Hematopoietic multipotent progenitor cell treated with erythropoietin and hydrocortisone succinate and interleukin-3 and kit ligand, for 4 days (in vitro differentiated cells): ENCODE data around the gene GRM4.
"Not testable (repeated sequence)": the region's sequence is repeated elsewhere in the genome, so short reads cannot be mapped to it uniquely, and the experiment has no call there.

Experiments used
- DNase-seq: peaks from one replicate; pipeline ENCODE4 v3.0.0-alpha.2; 2015

Gene GRM4

DNA sequence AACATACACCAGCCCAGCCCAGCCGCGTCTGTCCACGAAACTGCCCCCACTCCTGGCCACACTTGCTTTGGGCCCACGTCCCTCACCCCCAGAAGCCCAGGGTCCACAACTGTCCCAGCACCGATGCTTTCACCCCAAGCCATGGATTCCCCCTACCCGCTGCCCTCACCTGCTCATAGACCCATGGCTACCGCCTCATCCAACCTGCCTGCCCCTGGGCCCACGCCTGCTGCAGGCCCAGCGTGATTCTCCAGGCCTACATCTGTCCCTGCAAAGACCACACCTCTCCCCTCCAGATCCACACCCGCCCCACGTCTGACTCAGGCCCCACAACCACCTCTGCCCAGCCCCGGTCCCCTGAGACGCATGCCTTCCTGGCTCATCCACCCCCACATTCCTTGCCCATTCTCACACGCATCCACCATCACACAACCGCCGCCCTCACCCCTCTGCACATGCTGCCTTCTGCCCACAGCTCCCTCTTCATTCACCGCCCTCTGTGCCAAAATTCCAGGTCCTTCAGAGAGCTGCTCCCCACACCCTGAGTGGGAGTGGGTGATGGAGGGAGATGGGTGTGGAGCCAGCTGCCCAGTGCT, 86.7 kb downstream of the GRM4 start:
- no peak for DNase-seq

GRCh38 chr6:34057790-34058189, 88.1 kb downstream of the GRM4 start:
- no peak for DNase-seq

GRCh38 chr6:34057191-34057590, 88.7 kb downstream of the GRM4 start:
- DNase-seq, result no peak

DNA sequence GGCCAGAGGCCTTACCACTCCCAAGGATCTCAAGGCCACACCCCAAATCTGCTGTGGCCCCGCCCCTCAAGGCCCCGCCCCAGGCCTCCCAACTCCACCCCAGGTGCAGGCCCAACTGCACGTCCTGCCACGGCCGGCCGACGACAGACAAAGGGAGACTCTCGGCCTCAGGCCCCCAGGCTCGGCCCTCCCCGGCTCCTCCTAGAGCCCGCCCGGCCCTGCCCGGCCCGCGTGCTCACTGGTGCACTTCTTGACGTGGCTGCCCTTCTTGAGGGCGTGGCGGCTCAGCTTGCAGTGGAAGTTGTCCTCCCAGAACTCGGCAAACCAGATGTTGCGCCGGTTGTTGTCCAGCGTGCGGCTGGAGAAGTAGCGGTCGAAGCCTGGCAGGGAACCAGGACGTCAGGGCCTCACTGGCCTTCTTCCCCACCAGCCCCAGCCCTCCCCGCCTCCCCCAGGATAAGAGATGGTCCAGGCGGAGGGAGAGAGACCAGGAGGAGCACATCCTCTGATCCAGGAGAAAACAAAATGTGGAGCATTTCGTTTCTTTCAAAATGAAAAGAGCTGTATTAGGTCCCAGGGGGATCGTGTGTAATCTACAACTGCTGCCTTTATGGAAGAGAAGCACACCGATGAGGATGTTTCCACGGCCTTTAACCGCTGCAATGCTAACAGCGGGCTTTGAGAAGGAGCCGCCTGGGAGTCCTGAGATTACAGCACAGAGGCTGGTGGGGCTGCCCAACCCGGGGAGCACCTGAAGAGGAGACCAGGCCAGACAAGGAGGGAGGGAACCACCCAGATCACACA, 89.4 kb downstream of the GRM4 start:
- DNase-seq, result no peak

GRCh38 chr6:34055223-34055933, 90.5 kb downstream of the GRM4 start:
- DNase-seq, result peak; percentile 86

DNA sequence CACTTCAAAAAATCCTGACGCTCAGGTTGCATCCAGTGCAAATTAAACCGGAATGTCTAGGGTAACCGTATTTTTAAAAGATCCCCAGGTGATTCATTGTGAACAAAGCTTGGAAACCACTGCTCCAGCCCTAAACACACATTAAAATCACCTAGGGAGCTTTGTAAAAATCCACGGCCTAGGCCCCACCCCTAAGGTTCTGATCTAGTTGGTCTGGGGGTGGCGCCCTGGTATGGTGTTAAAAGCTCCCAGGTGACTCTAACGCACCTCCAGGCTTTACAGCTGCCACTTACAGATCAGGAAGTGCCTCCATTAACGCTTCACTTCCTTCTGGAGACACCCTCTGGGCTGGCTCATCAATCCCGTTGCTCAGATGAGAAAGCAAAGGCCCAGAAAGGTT, 92.2 kb downstream of the GRM4 start:
- no peak for DNase-seq

- peak; percentile 30 for DNase-seq
These were observed 92.8 kb downstream of the GRM4 start for GRCh38 chr6:34052918-34053608.

GRCh38 chr6:34052071-34052825, 93.6 kb downstream of the GRM4 start:
- DNase-seq, result no peak

GRCh38 chr6:34051331-34051919, 94.5 kb downstream of the GRM4 start:
- DNase-seq, result no peak

DNA sequence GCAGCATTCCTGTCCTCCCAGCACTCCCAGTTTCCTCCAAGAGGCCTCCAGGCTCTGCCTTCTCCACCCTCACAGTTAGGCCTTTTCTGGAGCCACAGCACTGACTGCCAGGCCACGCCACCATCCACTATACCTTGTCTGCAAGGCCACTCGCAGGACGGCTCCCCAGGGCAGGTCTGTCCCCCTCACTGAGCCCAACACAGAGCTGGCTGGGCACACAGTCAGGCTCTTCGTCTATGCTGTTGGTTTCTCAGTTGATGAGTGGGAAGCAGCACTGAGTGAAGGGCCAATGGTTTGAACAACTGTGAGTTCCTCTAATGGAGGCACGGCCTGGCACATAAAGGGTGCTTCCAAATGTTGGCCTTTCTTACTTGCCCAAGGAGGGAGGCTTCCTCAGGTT, 95.2 kb downstream of the GRM4 start:
- DNase-seq, result no peak

- DNase-seq, result no peak
These were observed 96.2 kb downstream of the GRM4 start for GRCh38 chr6:34049395-34050342.

- DNase-seq, result no peak
These were observed 97.7 kb downstream of the GRM4 start for GRCh38 chr6:34047913-34048867.

DNA sequence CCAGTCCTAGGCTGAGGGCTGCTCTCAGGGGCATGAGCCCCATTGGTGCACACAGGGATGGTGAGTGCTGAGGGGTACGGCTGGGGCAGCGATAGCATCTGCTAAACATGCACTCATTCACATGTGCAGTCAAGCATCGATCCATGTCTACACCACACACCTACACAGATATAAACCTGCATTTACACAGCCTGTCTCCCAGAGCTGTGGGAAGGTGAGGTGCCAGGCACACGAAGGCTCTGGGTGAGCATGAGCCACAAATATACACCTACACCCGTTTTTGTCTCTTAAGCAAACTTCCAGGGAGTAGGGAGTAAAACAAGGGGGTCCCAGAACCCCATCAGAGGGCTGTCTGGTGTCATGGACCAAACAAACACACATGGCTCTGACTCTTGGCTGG, 99.3 kb downstream of the GRM4 start:
- no peak for DNase-seq

DNA sequence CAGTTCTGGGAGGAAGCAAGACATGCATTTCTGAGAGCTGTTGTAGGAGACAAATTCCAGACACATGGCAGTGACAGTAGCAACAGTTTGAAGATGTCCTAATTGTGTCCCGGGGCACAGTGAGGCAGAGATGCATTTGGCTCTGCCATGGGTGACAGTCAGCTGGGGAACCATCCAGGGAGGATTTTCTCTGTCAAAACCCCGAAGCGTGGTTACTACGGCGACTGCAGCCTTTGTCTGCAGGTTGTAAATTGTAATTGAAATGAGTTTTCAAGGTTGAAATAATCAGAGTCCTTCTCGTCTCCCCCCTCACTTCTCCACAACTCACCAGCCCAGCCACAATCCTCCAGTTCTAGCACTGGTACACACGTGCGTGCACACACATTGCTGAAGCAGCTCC, 100.1 kb downstream of the GRM4 start:
- DNase-seq, result no peak

- no peak for DNase-seq
These were observed 100.8 kb downstream of the GRM4 start for GRCh38 chr6:34044945-34045595.

DNA sequence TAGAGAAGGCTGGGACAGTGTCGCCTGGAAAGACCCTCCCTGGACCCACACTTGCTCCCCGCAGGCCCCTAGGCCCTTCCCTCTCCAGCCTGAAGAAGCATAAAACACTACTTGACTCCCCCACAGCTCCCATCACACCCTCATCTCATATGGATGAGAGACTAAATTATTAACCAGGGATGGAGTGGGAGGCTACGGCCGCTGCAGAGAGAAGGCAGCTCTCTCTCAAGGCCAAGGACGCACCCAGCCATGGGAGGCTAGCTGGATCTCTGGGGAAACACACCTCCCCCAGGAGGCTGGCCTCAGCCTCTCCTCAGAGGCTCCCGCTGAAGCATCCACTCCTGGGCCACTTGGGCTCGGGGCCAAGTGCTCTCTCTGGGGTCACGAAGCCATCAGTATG, 102.5 kb downstream of the GRM4 start:
- DNase-seq, result no peak

GRCh38 chr6:34041998-34042397, 103.9 kb downstream of the GRM4 start:
- DNase-seq, result not testable (repeated sequence)

- DNase-seq, result no peak
These were observed 104.5 kb downstream of the GRM4 start for GRCh38 chr6:34041385-34041784.

DNA sequence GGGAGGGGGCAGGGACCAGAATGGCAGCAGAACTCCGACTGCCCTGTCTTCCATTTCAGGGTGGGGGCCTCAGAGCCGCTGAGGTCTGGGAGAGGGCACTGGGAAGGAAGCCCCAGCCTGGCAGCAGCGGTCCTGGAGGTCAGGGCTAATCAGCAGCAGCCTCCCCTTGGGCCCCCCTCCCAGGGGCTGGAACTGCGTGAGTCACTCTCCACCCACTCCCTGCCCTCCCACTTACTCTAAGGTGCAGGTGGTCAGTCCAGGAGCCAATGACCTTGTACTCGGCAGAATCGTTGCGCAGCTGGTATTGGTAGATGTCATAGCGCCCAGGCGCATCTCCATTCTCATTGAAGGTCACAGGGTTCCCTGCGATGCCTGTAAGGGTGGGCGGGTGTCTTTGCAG, 105.9 kb downstream of the GRM4 start:
- DNase-seq, result no peak
